Measurements from ENCODE around the gene VCAN.

GRCh38 chr5:83494087-83494620, 22.6 kb downstream of the VCAN start:
- TF ChIP-seq CTCF (IDR thresholded peaks at IDR 0.05) (no peak), POLR2A (IDR thresholded peaks at IDR 0.05) (no peak)

All from transverse colon (tissue), 3 donors.